Measurements from ENCODE around the gene SMARCC2.
A peak's percentile ranks its signal among the peaks of the same experiment; 100 is the strongest.

The SMARCC2 gene

GRCh38 chr12:56189099-56189917 lies at the start of gene SMARCC2:
SMARCC2 (minus strand) TSS chr12:56189483; CDS start chr12:56189461, 22 bp downstream.
- peak; percentile 89 for DNase-seq (ENCODE audit: low spot score)

- no peak for DNase-seq (ENCODE audit: low spot score)
Measured at GRCh38 chr12:56237552-56237951, 48.3 kb upstream of the SMARCC2 start.

- no peak for DNase-seq (ENCODE audit: low spot score)
Measured at GRCh38 chr12:56236985-56237384, 47.7 kb upstream of the SMARCC2 start.

- DNase-seq (ENCODE audit: low spot score): no peak
Measured at GRCh38 chr12:56236091-56236490, 46.8 kb upstream of the SMARCC2 start.

GRCh38 chr12:56234746-56235436 lies 45.6 kb upstream of the SMARCC2 start:
- no peak for DNase-seq (ENCODE audit: low spot score)

- no peak for DNase-seq (ENCODE audit: low spot score)
Measured at GRCh38 chr12:56231184-56231582, 41.9 kb upstream of the SMARCC2 start.

- DNase-seq (ENCODE audit: low spot score): no peak
Measured at GRCh38 chr12:56230432-56231183, 41.3 kb upstream of the SMARCC2 start.

- no peak for DNase-seq (ENCODE audit: low spot score)
Measured at GRCh38 chr12:56229916-56230431, 40.7 kb upstream of the SMARCC2 start, which contains the start of gene SLC39A5. SLC39A5 (plus strand) TSS chr12:56230051; CDS start chr12:56231275, 1,224 bp downstream.

- no peak for DNase-seq (ENCODE audit: low spot score)
Measured at GRCh38 chr12:56229082-56229481, 39.8 kb upstream of the SMARCC2 start.

- no peak for DNase-seq (ENCODE audit: low spot score)
Measured at GRCh38 chr12:56224954-56225353, 35.7 kb upstream of the SMARCC2 start.

GRCh38 chr12:56224102-56224701 lies 34.9 kb upstream of the SMARCC2 start, which contains the start of gene NABP2:
NABP2 (plus strand) TSS chr12:56224342; CDS start chr12:56224857, 515 bp downstream.
- peak; percentile 94 for DNase-seq (ENCODE audit: low spot score)

- DNase-seq (ENCODE audit: low spot score): no peak
Measured at GRCh38 chr12:56223571-56224101, 34.4 kb upstream of the SMARCC2 start.

- no peak for DNase-seq (ENCODE audit: low spot score)
Measured at GRCh38 chr12:56222531-56222895, 33.2 kb upstream of the SMARCC2 start.

- DNase-seq (ENCODE audit: low spot score): peak; percentile 96
Measured at GRCh38 chr12:56221757-56222530, 32.7 kb upstream of the SMARCC2 start, which contains the start of gene RNF41. RNF41 (minus strand) TSS chr12:56221922; CDS start chr12:56214047, 7,875 bp downstream.

- peak; percentile 21 for DNase-seq (ENCODE audit: low spot score)
Measured at GRCh38 chr12:56221232-56221756, 32.0 kb upstream of the SMARCC2 start.

- DNase-seq (ENCODE audit: low spot score): peak; percentile 21
Measured at GRCh38 chr12:56220611-56221231, 31.4 kb upstream of the SMARCC2 start.

GRCh38 chr12:56219840-56220239 lies 30.6 kb upstream of the SMARCC2 start:
- DNase-seq (ENCODE audit: low spot score): no peak

- DNase-seq (ENCODE audit: low spot score): no peak
Measured at GRCh38 chr12:56216461-56216860, 27.2 kb upstream of the SMARCC2 start.

- no peak for DNase-seq (ENCODE audit: low spot score)
Measured at GRCh38 chr12:56213878-56214277, 24.6 kb upstream of the SMARCC2 start.

- DNase-seq (ENCODE audit: low spot score): peak; percentile 63
Measured at GRCh38 chr12:56212361-56212760, 23.1 kb upstream of the SMARCC2 start.
